Liver (tissue), 9 donors: ENCODE measurements around the gene PHKG2. TPM values are rescaled to one million over a fixed set of nuclear protein-coding genes. Genes with fewer than 3 reads are reported as not detected.

Source experiments
- DNase-seq: peaks from one replicate; pipeline ENCODE4 v3.0.0-alpha.2; 2017; ENCODE audit warnings: low spot score
- H3K27ac ChIP-seq, 2 donors: one replicate each; pipeline ENCODE4 v1.7.0; 2013; ENCODE audit warnings: inconsistent platforms in 2 of 2, low read length in 2 of 2, control low read depth in 1 of 2, low read depth in 1 of 2, mild to moderate bottlenecking in 1 of 2
- H3K27me3 ChIP-seq, 4 donors: one replicate each; pipeline versions ENCODE4 v1.6.1 to v1.7.0; 2013; ENCODE audit warnings: low read length in 3 of 4, inconsistent platforms in 1 of 4, mild to moderate bottlenecking in 1 of 4, moderate library complexity in 1 of 4; ENCODE audit not compliant: control insufficient read depth in 4 of 4, insufficient read depth in 4 of 4
- H3K36me3 ChIP-seq, 4 donors: one replicate each; pipeline versions ENCODE4 v1.6.1 to v1.7.0; 2013; ENCODE audit warnings: low read length in 3 of 4, mild to moderate bottlenecking in 3 of 4, low read depth in 1 of 4, moderate library complexity in 1 of 4; ENCODE audit not compliant: control insufficient read depth in 4 of 4, insufficient read depth in 3 of 4
- H3K4me1 ChIP-seq, 4 donors: one replicate each; pipeline versions ENCODE4 v1.6.1 to v1.7.0; 2013; ENCODE audit warnings: low read length in 3 of 4, mild to moderate bottlenecking in 3 of 4, moderate library complexity in 1 of 4; ENCODE audit not compliant: control insufficient read depth in 4 of 4, insufficient read depth in 4 of 4
- H3K4me3 ChIP-seq, 3 donors: one replicate each; pipeline versions ENCODE4 v1.6.1 to v1.7.0; 2013; ENCODE audit warnings: low read length in 3 of 3, control low read depth in 1 of 3, low read depth in 1 of 3, mild to moderate bottlenecking in 1 of 3
- H3K9ac ChIP-seq, 2 donors: one replicate each; pipeline ENCODE4 v1.7.0; 2013; ENCODE audit warnings: low read length in 2 of 2, mild to moderate bottlenecking in 2 of 2, moderate library complexity in 2 of 2, control low read depth in 1 of 2, low read depth in 1 of 2
- H3K9me3 ChIP-seq, 4 donors: one replicate each; pipeline versions ENCODE4 v1.6.1 to v1.7.0; 2013; ENCODE audit warnings: low read length in 3 of 4; ENCODE audit not compliant: control insufficient read depth in 4 of 4
- CTCF ChIP-seq: fragments of 150-350 bp; IDR thresholded peaks from 2 replicates; pipeline ENCODE4 v1.5.1; 2017; ENCODE audit warnings: improper control_type of control experiment, low read depth, low read length; ENCODE audit not compliant: missing input control
- EGR1 ChIP-seq, 2 donors: IDR thresholded peaks; 2 replicates each; pipeline ENCODE4 v1.6.1; 2016 to 2018; ENCODE audit warnings: antibody characterized with exemption in 2 of 2, low read depth in 2 of 2
- FOXA1 ChIP-seq: IDR thresholded peaks from 2 replicates; pipeline ENCODE4 v1.6.1; 2016; ENCODE audit warnings: antibody characterized with exemption
- FOXA2 ChIP-seq: IDR thresholded peaks from 2 replicates; pipeline ENCODE4 v1.6.1; 2016; ENCODE audit warnings: antibody characterized with exemption
- GABPA ChIP-seq, 2 donors: IDR thresholded peaks in 1 of 2; conservative IDR thresholded peaks in 1 of 2; 2 replicates each; pipeline ENCODE4 v1.6.1; 2016; ENCODE audit warnings: antibody characterized with exemption in 2 of 2, mild to moderate bottlenecking in 1 of 2, moderate library complexity in 1 of 2
- HNF4A ChIP-seq, 2 donors: conservative IDR thresholded peaks; 2 replicates each; pipeline ENCODE4 v1.6.1; 2016; ENCODE audit warnings: antibody characterized with exemption in 2 of 2, mild to moderate bottlenecking in 2 of 2
- HNF4G ChIP-seq: IDR thresholded peaks from 2 replicates; pipeline ENCODE4 v1.6.1; 2016; ENCODE audit warnings: antibody characterized with exemption
- JUND ChIP-seq, 2 donors: IDR thresholded peaks; 2 replicates each; pipeline ENCODE4 v1.6.1; 2016; ENCODE audit warnings: antibody characterized with exemption in 2 of 2
- NR2F2 ChIP-seq: IDR thresholded peaks from 2 replicates; pipeline ENCODE4 v1.6.1; 2016; ENCODE audit warnings: antibody characterized with exemption
- RAD21 ChIP-seq, 2 donors: IDR thresholded peaks; 2 replicates each; pipeline ENCODE4 v1.6.1; 2016; ENCODE audit warnings: antibody characterized with exemption in 2 of 2, mild to moderate bottlenecking in 2 of 2
- REST ChIP-seq: IDR thresholded peaks from 2 replicates; pipeline ENCODE4 v1.6.1; 2016; ENCODE audit warnings: antibody characterized with exemption, mild to moderate bottlenecking
- RXRA ChIP-seq, 2 donors: IDR thresholded peaks; 2 replicates each; pipeline ENCODE4 v1.6.1; 2017 to 2018; ENCODE audit warnings: antibody characterized with exemption in 2 of 2, mild to moderate bottlenecking in 1 of 2
- SP1 ChIP-seq: IDR thresholded peaks from 2 replicates; pipeline ENCODE4 v1.6.1; 2018; ENCODE audit warnings: antibody characterized with exemption, mild to moderate bottlenecking
- TAF1 ChIP-seq: conservative IDR thresholded peaks from 2 replicates; pipeline ENCODE4 v1.6.1; 2016; ENCODE audit warnings: antibody characterized with exemption, mild to moderate bottlenecking
- YY1 ChIP-seq: IDR thresholded peaks from 2 replicates; pipeline ENCODE4 v1.6.1; 2016; ENCODE audit warnings: antibody characterized with exemption, mild to moderate bottlenecking
- WGBS: extraction: QIAGEN DNeasy Blood & Tissue Kit; methylation state at CpG from one replicate; pipeline ENCODE4 v1.1.7; 2013; 5-methylcytosine and 5-hydroxymethylcytosine counted together
- polyA plus RNA-seq, 2 donors: library from polyadenylated mRNA; stranded (reverse) in 1 of 2; unstranded in 1 of 2; fragments of 200-250 nt in 1 of 2; fragments of >200 nt in 1 of 2; fragmentation: Nextera tagmentation in 1 of 2; extraction: Ambion mirVana in 1 of 2; gene quantifications; one replicate each; pipeline versions ENCODE4 v1.2.1 to v1.2.3, GENCODE V29; 2013 to 2015
- total RNA-seq, 2 donors: library from RNA; depleted of rRNA; stranded (reverse); fragments of >200 nt; gene quantifications; one replicate each; pipeline ENCODE4 v1.2.3, GENCODE V29; 2014
- TF ChIP-seq, protein P1 (sequence below): IDR thresholded peaks from 2 replicates; pipeline ENCODE4 v1.6.1; 2016; ENCODE audit warnings: antibody characterized with exemption
- TF ChIP-seq, protein P2 (sequence below): IDR thresholded peaks from 2 replicates; pipeline ENCODE4 v1.6.1; 2016; ENCODE audit warnings: antibody characterized with exemption
- TF ChIP-seq, protein P3 (sequence below): IDR thresholded peaks from 2 replicates; pipeline ENCODE4 v1.6.1; 2016; ENCODE audit warnings: antibody characterized with exemption
- donor health status: healthy.
- donor health status: healthy.
- donor health status: healthy.
- donor health status: healthy.
- donor health status: healthy.

The PHKG2 gene
- total and polyA plus RNA-seq, 4 donors: 9.2 to 21.2 (median 17.9) TPM

GRCh38 chr16:30698816-30699614, 49.2 kb upstream of the PHKG2 start, which contains the start of gene SRCAP:
Gene SRCAP, plus strand, starts transcription at chr16:30699171. Its CDS starts 1,654 bp downstream, at chr16:30700825.
- Histone ChIP-seq H3K27me3 (no peaks in the 10 kb centered on the region), H3K4me3 (peak within 1 kb of the TSS; percentile 60 to 82 (median 81)), H3K27ac (peak within 1 kb of the TSS; percentile 100), H3K9me3 (no peaks in the 10 kb centered on the region), H3K36me3 (peaks cover 5 to 21% (median 13%) of the 10 kb centered on the region in 4 donors), H3K9ac (peak within 1 kb of the TSS; percentile 83 to 91), H3K4me1 (peaks cover 0 to 24% (median 20%) of the 10 kb centered on the region in 4 donors)
- peak; percentile 93 for DNase-seq
- WGBS: under 1% methylated on average over 57 of the region's 57 CpGs
- TF ChIP-seq YY1: peak; percentile 56
- TF ChIP-seq HNF4G: no peak
- TF ChIP-seq SP1: peak; percentile 61
- TF ChIP-seq REST: peak; percentile 14
- TF ChIP-seq, protein P1, sequence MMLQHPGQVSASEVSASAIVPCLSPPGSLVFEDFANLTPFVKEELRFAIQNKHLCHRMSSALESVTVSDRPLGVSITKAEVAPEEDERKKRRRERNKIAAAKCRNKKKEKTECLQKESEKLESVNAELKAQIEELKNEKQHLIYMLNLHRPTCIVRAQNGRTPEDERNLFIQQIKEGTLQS: no peak
- TF ChIP-seq FOXA1: no peak
- TF ChIP-seq RAD21 (IDR thresholded peaks at IDR 0.05): no peak
- TF ChIP-seq TAF1: no peak
- TF ChIP-seq, protein P2, sequence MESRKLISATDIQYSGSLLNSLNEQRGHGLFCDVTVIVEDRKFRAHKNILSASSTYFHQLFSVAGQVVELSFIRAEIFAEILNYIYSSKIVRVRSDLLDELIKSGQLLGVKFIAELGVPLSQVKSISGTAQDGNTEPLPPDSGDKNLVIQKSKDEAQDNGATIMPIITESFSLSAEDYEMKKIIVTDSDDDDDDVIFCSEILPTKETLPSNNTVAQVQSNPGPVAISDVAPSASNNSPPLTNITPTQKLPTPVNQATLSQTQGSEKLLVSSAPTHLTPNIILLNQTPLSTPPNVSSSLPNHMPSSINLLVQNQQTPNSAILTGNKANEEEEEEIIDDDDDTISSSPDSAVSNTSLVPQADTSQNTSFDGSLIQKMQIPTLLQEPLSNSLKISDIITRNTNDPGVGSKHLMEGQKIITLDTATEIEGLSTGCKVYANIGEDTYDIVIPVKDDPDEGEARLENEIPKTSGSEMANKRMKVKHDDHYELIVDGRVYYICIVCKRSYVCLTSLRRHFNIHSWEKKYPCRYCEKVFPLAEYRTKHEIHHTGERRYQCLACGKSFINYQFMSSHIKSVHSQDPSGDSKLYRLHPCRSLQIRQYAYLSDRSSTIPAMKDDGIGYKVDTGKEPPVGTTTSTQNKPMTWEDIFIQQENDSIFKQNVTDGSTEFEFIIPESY: peak; percentile 49
- no peak for TF ChIP-seq FOXA2
- TF ChIP-seq HNF4A (conservative IDR thresholded peaks at IDR 0.05): peak in 1 of 2 donors; percentile 24
- no peak for TF ChIP-seq JUND (IDR thresholded peaks at IDR 0.05)
- peak in 1 of 2 donors; percentile 22 for TF ChIP-seq EGR1 (IDR thresholded peaks at IDR 0.05; ENCODE audit: low read depth in 2 of 2)
- TF ChIP-seq, protein P3, sequence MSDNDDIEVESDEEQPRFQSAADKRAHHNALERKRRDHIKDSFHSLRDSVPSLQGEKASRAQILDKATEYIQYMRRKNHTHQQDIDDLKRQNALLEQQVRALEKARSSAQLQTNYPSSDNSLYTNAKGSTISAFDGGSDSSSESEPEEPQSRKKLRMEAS: peak; percentile 83
- peak; percentile 94 to 95 for TF ChIP-seq RXRA (IDR thresholded peaks at IDR 0.05)
- no peak for TF ChIP-seq CTCF
- TF ChIP-seq GABPA (IDR thresholded peaks at IDR 0.05 in 1 of 2, conservative IDR thresholded peaks at IDR 0.05 in 1 of 2): peak; percentile 76 to 89
- TF ChIP-seq NR2F2: peak; percentile 96
